GM08714 (cell line): ENCODE results near the gene KCNK10.
"Not testable (repeated sequence)": the region's sequence is repeated elsewhere in the genome, so short reads cannot be mapped to it uniquely, and the experiment has no call there.

Experiments
- H3K4me3 ChIP-seq: fragments of 200-500 bp; sonication (Bioruptor generic); 2 replicates; pipeline ENCODE4 v1.5.1; 2014; ENCODE audit warnings: mild to moderate bottlenecking, low read length, inconsistent platforms
- ZNF274 ChIP-seq: IDR thresholded peaks from 2 replicates; pipeline ENCODE4 v1.6.1; 2012; ENCODE audit warnings: mild to moderate bottlenecking, low read depth, low read length

KCNK10 gene

GRCh38 chr14:88270776-88271175 is 52.3 kb downstream of the KCNK10 start:
- TF ChIP-seq ZNF274 = no peak
- no peak overlapping the region for H3K4me3 ChIP-seq

- no peak overlapping the region for H3K4me3 ChIP-seq
- no peak for TF ChIP-seq ZNF274
Observed at GRCh38 chr14:88269806-88270420, 53.2 kb downstream of the KCNK10 start.

GRCh38 chr14:88266474-88266873 is 56.6 kb downstream of the KCNK10 start:
- H3K4me3 ChIP-seq = no peak overlapping the region
- TF ChIP-seq ZNF274 = no peak

- no peak for TF ChIP-seq ZNF274
- no peak overlapping the region for H3K4me3 ChIP-seq
Observed at GRCh38 chr14:88264116-88264515, 59.0 kb downstream of the KCNK10 start.

GRCh38 chr14:88261302-88261701 is 61.8 kb downstream of the KCNK10 start:
- H3K4me3 ChIP-seq = not testable (repeated sequence)

GRCh38 chr14:88258021-88258420 is 65.0 kb downstream of the KCNK10 start:
- TF ChIP-seq ZNF274 = no peak
- H3K4me3 ChIP-seq = no peak overlapping the region

- no peak for TF ChIP-seq ZNF274
- no peak overlapping the region for H3K4me3 ChIP-seq
Observed at GRCh38 chr14:88256997-88257950, 65.8 kb downstream of the KCNK10 start.

GRCh38 chr14:88255798-88256197 is 67.3 kb downstream of the KCNK10 start:
- H3K4me3 ChIP-seq = no peak overlapping the region
- TF ChIP-seq ZNF274 = no peak

GRCh38 chr14:88255196-88255595 is 67.9 kb downstream of the KCNK10 start:
- H3K4me3 ChIP-seq = no peak overlapping the region
- TF ChIP-seq ZNF274 = no peak

GRCh38 chr14:88252498-88252897 is 70.6 kb downstream of the KCNK10 start:
- H3K4me3 ChIP-seq = no peak overlapping the region
- TF ChIP-seq ZNF274 = no peak

GRCh38 chr14:88251650-88252049 is 71.4 kb downstream of the KCNK10 start:
- no peak for TF ChIP-seq ZNF274
- H3K4me3 ChIP-seq = no peak overlapping the region

- no peak for TF ChIP-seq ZNF274
- no peak overlapping the region for H3K4me3 ChIP-seq
Observed at GRCh38 chr14:88249266-88249665, 73.8 kb downstream of the KCNK10 start.

GRCh38 chr14:88248606-88249005 is 74.5 kb downstream of the KCNK10 start:
- no peak overlapping the region for H3K4me3 ChIP-seq
- TF ChIP-seq ZNF274 = no peak

- no peak for TF ChIP-seq ZNF274
- H3K4me3 ChIP-seq = no peak overlapping the region
Observed at GRCh38 chr14:88247228-88247627, 75.8 kb downstream of the KCNK10 start.

GRCh38 chr14:88245321-88245720 is 77.7 kb downstream of the KCNK10 start:
- H3K4me3 ChIP-seq = no peak overlapping the region
- TF ChIP-seq ZNF274 = no peak

GRCh38 chr14:88243946-88244345 is 79.1 kb downstream of the KCNK10 start:
- no peak for TF ChIP-seq ZNF274

More at GRCh38 chr14:88243946-88244345, 79.1 kb downstream of the KCNK10 start:
- no peak overlapping the region for H3K4me3 ChIP-seq
